Measurements from ENCODE around the gene C2CD2L. TPM values are rescaled to one million over a fixed set of nuclear protein-coding genes. Genes with fewer than 3 reads are reported as not detected.

Gene C2CD2L
- total and polyA plus RNA-seq, 2 of the 13 experiments (the other 11 are each of a cell fraction or from before 2014, with no cell fraction given), result 3.7 to 5.5 TPM

GRCh38 chr11:119067371-119068222 lies 39.5 kb upstream of the C2CD2L start, which contains the start of gene VPS11 (continued):
- TF ChIP-seq GZF1 (CRISPR knock-in tag; IDR thresholded peaks at IDR 0.05) (no peak), GATA4 (IDR thresholded peaks at IDR 0.05; ENCODE audit: borderline replicate concordance, low read depth) (peak; percentile 40; the same call in 1 of the 2 replicates), IKZF5 (CRISPR knock-in tag; IDR thresholded peaks at IDR 0.05) (peak; percentile 95), ZBTB40 (IDR thresholded peaks at IDR 0.05) (no peak), ZBTB40 (CRISPR knock-in tag; IDR thresholded peaks at IDR 0.05) (peak; percentile 33), KAT8 (CRISPR knock-in tag; IDR thresholded peaks at IDR 0.05) (peak; percentile 100), KLF15 (CRISPR knock-in tag; IDR thresholded peaks at IDR 0.05; ENCODE audit: borderline replicate concordance) (no peak), ZBTB7A (CRISPR knock-in tag; IDR thresholded peaks at IDR 0.05) (0 out of 2 replicates have a peak, but pooled peaks have one; percentile 18), ARID4A (CRISPR knock-in tag; IDR thresholded peaks at IDR 0.05; ENCODE audit: borderline replicate concordance) (peak; percentile 94), ELF1 (CRISPR knock-in tag; IDR thresholded peaks at IDR 0.05) (peak; percentile 94), FOXJ3 (CRISPR knock-in tag; IDR thresholded peaks at IDR 0.05; ENCODE audit: borderline replicate concordance) (peak; percentile 46; the same call in 1 of the 2 replicates), ZNF329 (CRISPR knock-in tag; IDR thresholded peaks at IDR 0.05; ENCODE audit: low read depth) (no peak), ZNF691 (CRISPR knock-in tag; IDR thresholded peaks at IDR 0.05; ENCODE audit: borderline replicate concordance, low read depth) (no peak)

Data from HepG2 (cell line).